Type B pancreatic cell (in vitro differentiated cells): ENCODE data around the gene PITPNC1. TPM values are rescaled to one million over a fixed set of nuclear protein-coding genes. Genes with fewer than 3 reads are reported as not detected.
"Not testable (repeated sequence)": the region's sequence is repeated elsewhere in the genome, so short reads cannot be mapped to it uniquely, and the experiment has no call there.

Source experiments
- DNase-seq: peaks from one replicate; pipeline ENCODE4 v3.0.0; 2021; ENCODE audit warnings: mixed read lengths; ENCODE audit not compliant: unreplicated experiment; ENCODE audit errors: extremely low spot score
- H3K27ac Mint-ChIP-seq: 2 replicates; pipeline ENCODE4 v1.8.0; 2021; ENCODE audit warnings: mild to moderate bottlenecking, mixed read lengths
- H3K27me3 Mint-ChIP-seq: 2 replicates; pipeline ENCODE4 v1.8.0; 2021; ENCODE audit warnings: mixed read lengths
- H3K36me3 Mint-ChIP-seq: 2 replicates; pipeline ENCODE4 v1.8.0; 2021; ENCODE audit warnings: mixed read lengths
- H3K4me1 Mint-ChIP-seq: one replicate; pipeline ENCODE4 v1.8.0; 2021; ENCODE audit warnings: mixed read lengths; ENCODE audit not compliant: unreplicated experiment
- H3K4me3 Mint-ChIP-seq: 2 replicates; pipeline ENCODE4 v1.8.0; 2021; ENCODE audit warnings: mild to moderate bottlenecking, mixed read lengths
- H3K9me3 Mint-ChIP-seq: 2 replicates; pipeline ENCODE4 v1.8.0; 2021; ENCODE audit warnings: mixed read lengths
- CTCF ChIP-seq: fragments of 200-600 bp; sonication (generic); conservative IDR thresholded peaks from 2 replicates; pipeline ENCODE4 v1.5.0; 2021; ENCODE audit warnings: antibody characterized with exemption, mild to moderate bottlenecking
- total RNA-seq: library from RNA; stranded (reverse); gene quantifications from 2 replicates; pipeline ENCODE4 v1.2.1, GENCODE V29; 2021; ENCODE audit warnings: low replicate concordance

Gene PITPNC1
- total RNA-seq, 1 donor from 2014 or later = 18.7 TPM

- Mint-ChIP-seq H3K4me3 (no peak overlapping the region), H3K4me1 (peaks cover 2% of the 10 kb centered on the region), H3K27ac (no peak overlapping the region), H3K27me3 (peaks cover 6% of the 10 kb centered on the region), H3K36me3 (no peaks in the 10 kb centered on the region), H3K9me3 (no peaks in the 10 kb centered on the region)
- no peak for TF ChIP-seq CTCF
- DNase-seq = no peak
These were observed 197.7 kb downstream of the PITPNC1 start for GRCh38 chr17:67574658-67575293.

- DNase-seq = no peak
- Mint-ChIP-seq H3K36me3 (no peaks in the 10 kb centered on the region), H3K27me3 (peaks cover 6% of the 10 kb centered on the region), H3K27ac (no peak overlapping the region), H3K4me3 (no peak overlapping the region), H3K4me1 (no peaks in the 10 kb centered on the region), H3K9me3 (no peaks in the 10 kb centered on the region)
- TF ChIP-seq CTCF = no peak
These were observed 198.2 kb downstream of the PITPNC1 start for GRCh38 chr17:67575325-67575724.

GRCh38 chr17:67576471-67577115 lies 199.5 kb downstream of the PITPNC1 start:
- DNase-seq = no peak
- Mint-ChIP-seq H3K36me3 (no peaks in the 10 kb centered on the region), H3K4me1 (no peaks in the 10 kb centered on the region), H3K27me3 (peaks cover 6% of the 10 kb centered on the region), H3K4me3 (no peak overlapping the region), H3K27ac (no peak overlapping the region), H3K9me3 (no peaks in the 10 kb centered on the region)
- TF ChIP-seq CTCF = no peak

GRCh38 chr17:67577429-67578141 lies 200.5 kb downstream of the PITPNC1 start:
- no peak overlapping the region for H3K27ac Mint-ChIP-seq
- TF ChIP-seq CTCF = no peak
- no peaks in the 10 kb centered on the region for H3K9me3 Mint-ChIP-seq
- H3K4me3 Mint-ChIP-seq = no peak overlapping the region
- no peak for DNase-seq
- peaks cover 6% of the 10 kb centered on the region for H3K27me3 Mint-ChIP-seq
- H3K36me3 Mint-ChIP-seq = peaks cover 4% of the 10 kb centered on the region
- H3K4me1 Mint-ChIP-seq = no peaks in the 10 kb centered on the region

GRCh38 chr17:67578142-67578457 lies 201.0 kb downstream of the PITPNC1 start:
- Mint-ChIP-seq H3K36me3 (peaks cover 4% of the 10 kb centered on the region), H3K9me3 (no peaks in the 10 kb centered on the region), H3K27me3 (peaks cover 6% of the 10 kb centered on the region), H3K4me1 (no peaks in the 10 kb centered on the region), H3K27ac (no peak overlapping the region), H3K4me3 (no peak overlapping the region)
- no peak for TF ChIP-seq CTCF
- DNase-seq = no peak

- not testable (repeated sequence) for H3K27ac Mint-ChIP-seq, H3K4me1 Mint-ChIP-seq, H3K4me3 Mint-ChIP-seq, H3K27me3 Mint-ChIP-seq, H3K9me3 Mint-ChIP-seq, DNase-seq, H3K36me3 Mint-ChIP-seq
These were observed 201.8 kb downstream of the PITPNC1 start for GRCh38 chr17:67578679-67579405.
